Measurements from ENCODE around the gene NDUFV3.
"Not testable (repeated sequence)": the region's sequence is repeated elsewhere in the genome, so short reads cannot be mapped to it uniquely, and the experiment has no call there.

Gene NDUFV3

GRCh38 chr21:42933137-42933970, 40.2 kb downstream of the NDUFV3 start:
- in situ Hi-C loops (cut with MboI; ENCODE audit: low sequenced_read_pairs): not testable (repeated sequence)

- in situ Hi-C loops (cut with MboI; ENCODE audit: low sequenced_read_pairs): not testable (repeated sequence)
Observed at GRCh38 chr21:42933973-42934372, 40.9 kb downstream of the NDUFV3 start.

GRCh38 chr21:42936360-42936759, 43.3 kb downstream of the NDUFV3 start:
- in situ Hi-C loops (cut with MboI; ENCODE audit: low sequenced_read_pairs): not testable (repeated sequence)

- in situ Hi-C loops (cut with MboI; ENCODE audit: low sequenced_read_pairs): not testable (repeated sequence)
Observed at GRCh38 chr21:42937034-42937940, 44.2 kb downstream of the NDUFV3 start.

- in situ Hi-C loops (cut with MboI; ENCODE audit: low sequenced_read_pairs): no loop called here
Observed at GRCh38 chr21:42937960-42938605, 45.0 kb downstream of the NDUFV3 start.

- in situ Hi-C loops (cut with MboI; ENCODE audit: low sequenced_read_pairs): not testable (repeated sequence)
Observed at GRCh38 chr21:42938606-42938995, 45.5 kb downstream of the NDUFV3 start.

- in situ Hi-C loops (cut with MboI; ENCODE audit: low sequenced_read_pairs): no loop called here
Observed at GRCh38 chr21:42939582-42940413, 46.7 kb downstream of the NDUFV3 start.

GRCh38 chr21:42941696-42942085, 48.6 kb downstream of the NDUFV3 start:
- in situ Hi-C loops (cut with MboI; ENCODE audit: low sequenced_read_pairs): no loop called here

GRCh38 chr21:42942244-42942643, 49.1 kb downstream of the NDUFV3 start:
- in situ Hi-C loops (cut with MboI; ENCODE audit: low sequenced_read_pairs): no loop called here

- in situ Hi-C loops (cut with MboI; ENCODE audit: low sequenced_read_pairs): not testable (repeated sequence)
Observed at GRCh38 chr21:42949094-42949755, 56.1 kb downstream of the NDUFV3 start.

- in situ Hi-C loops (cut with MboI; ENCODE audit: low sequenced_read_pairs): not testable (repeated sequence)
Observed at GRCh38 chr21:42951193-42951592, 58.1 kb downstream of the NDUFV3 start.

- in situ Hi-C loops (cut with MboI; ENCODE audit: low sequenced_read_pairs): no loop called here
Observed at GRCh38 chr21:42956824-42957630, 63.9 kb downstream of the NDUFV3 start.

GRCh38 chr21:42958122-42958521, 65.0 kb downstream of the NDUFV3 start:
- in situ Hi-C loops (cut with MboI; ENCODE audit: low sequenced_read_pairs): not testable (repeated sequence)

GRCh38 chr21:42959728-42960127, 66.6 kb downstream of the NDUFV3 start:
- in situ Hi-C loops (cut with MboI; ENCODE audit: low sequenced_read_pairs): no loop called here

GRCh38 chr21:42962380-42963007, 69.4 kb downstream of the NDUFV3 start:
- in situ Hi-C loops (cut with MboI; ENCODE audit: low sequenced_read_pairs): no loop called here

All from HL-60/S4 treated with phorbol 12-myristate 13-acetate at 8.2 ng/mL for 4 days and 3 days (cell line).